Activated CD8-positive, alpha-beta memory T cell treated with anti-CD3 and anti-CD28 coated beads, Interleukin-2, amount 50 U/mL, for 4 hours (primary cell): ENCODE results near the gene PRAME.

Experiments
- DNase-seq: peaks from one replicate; pipeline ENCODE4 v3.0.0-alpha.2; 2020

Gene PRAME

GRCh38 chr22:22579869-22580604, 21.0 kb upstream of the PRAME start:
- no peak for DNase-seq

DNA sequence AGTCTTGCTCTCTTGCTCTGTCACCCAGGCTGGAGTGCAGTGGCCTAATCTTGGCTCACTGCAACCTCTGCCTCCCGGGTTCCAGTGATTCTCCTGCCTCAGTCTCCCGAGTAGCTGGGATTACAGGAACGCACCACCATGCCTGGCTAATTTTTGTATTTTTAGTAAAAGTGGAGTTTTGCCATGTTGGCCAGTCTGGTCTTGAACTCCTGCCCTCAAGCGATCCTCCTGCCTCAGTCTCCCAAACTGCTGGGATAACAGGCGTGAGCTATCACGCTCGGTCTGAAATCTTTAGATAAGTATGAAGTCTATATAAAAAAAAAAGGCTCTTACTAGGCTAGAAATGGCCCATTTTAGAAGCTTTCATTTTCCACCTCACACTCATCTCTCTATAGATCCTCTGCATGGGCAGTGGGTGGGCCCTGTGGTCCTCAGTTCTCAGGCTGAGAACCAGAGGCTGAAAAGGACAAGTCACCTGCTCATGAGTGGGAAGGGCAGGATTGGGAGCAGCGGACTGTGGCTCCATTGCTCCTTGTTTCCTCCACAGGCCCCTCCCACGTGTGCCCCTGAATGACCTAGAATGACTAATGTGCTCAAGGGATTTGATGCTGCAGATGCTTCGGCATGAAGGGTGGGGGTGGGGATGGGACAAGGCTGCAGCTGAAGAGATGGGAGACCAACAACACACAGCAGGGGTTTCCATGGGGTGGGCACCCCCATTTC, 19.8 kb upstream of the PRAME start:
- DNase-seq: no peak

DNA sequence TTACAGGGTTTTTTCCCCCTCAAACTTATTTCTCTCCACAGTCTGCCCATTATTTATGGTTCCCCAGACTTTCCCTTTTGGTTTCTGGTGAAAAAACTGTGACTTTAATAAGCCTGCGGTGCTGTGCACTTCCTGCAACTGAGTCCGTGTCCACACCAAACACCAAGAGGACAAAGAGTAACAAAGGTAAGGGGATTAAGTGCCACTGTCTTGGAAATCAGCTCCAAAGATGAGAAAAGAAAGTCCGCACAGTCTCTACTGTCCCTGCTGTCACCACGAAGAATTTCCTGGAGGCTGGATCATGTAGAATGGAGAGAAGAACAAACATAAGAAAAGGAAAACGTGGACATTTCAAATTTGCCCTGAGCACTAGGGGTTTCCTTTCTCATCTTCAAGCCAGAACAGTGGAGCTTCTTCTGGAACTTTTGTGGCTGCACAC, 17.9 kb upstream of the PRAME start:
- DNase-seq: no peak

DNA sequence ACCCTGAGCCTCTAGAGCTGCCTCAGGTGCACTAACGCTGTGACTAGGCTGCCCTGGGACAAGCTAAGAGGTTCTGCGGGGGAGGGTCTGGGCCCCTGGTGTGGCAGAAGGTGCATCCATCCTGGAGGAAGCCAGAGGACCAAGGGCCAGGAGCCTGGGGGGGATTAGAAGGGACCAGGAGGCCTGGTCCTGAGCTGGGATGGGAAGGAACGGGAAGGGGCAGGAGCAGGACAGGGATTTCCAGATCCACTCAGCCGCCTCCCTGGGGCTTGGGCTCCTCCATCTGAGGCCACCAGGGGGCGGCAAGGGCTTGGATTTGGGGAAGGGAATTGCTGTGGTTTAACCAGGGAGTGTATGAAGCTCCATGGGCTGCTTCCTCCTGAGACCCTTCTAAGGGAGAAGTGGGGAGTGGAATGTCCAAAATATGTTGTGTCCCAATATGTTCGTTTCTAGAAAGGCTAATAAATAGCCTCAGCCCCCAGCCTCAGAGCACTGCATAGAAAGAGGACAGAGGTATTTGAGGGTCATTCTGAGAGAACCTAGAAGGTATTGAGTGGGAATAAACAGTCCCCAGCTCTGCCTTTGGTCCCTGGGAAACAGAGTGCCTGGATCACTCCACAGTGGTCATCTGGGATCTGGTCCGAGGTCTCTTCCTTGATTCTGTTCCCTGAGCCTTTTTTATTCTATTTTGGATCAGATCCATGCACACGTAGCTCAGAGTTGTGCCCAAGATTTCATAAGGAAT, 17.4 kb upstream of the PRAME start:
- DNase-seq: peak; percentile 37

DNA sequence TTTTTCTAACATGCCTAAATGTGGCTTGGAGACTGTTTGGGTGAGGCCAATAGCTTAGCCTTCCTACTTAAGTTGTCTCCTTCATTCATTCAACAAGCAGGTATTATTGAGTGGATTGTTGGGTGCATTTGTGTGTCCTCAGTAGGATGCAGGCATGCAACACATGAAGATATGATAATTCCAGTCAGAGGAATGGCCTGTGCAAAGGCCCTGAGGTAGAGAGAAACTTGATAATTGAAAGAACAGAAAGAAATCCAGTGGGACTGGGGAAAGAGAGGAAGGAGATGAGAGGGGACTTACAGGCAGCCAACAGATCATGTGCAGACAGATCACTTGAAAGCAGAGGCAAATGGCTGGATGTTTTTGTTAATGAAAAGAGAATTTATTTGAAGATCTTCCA, 15.3 kb upstream of the PRAME start:
- DNase-seq: no peak

- no peak for DNase-seq
Measured at GRCh38 chr22:22573047-22573889, 14.2 kb upstream of the PRAME start.

GRCh38 chr22:22571862-22572261, 12.8 kb upstream of the PRAME start:
- DNase-seq: no peak

GRCh38 chr22:22571429-22571828, 12.4 kb upstream of the PRAME start:
- DNase-seq: no peak

- no peak for DNase-seq
Measured at GRCh38 chr22:22569218-22569617, 10.2 kb upstream of the PRAME start.

GRCh38 chr22:22565981-22566380, 6.9 kb upstream of the PRAME start:
- DNase-seq: no peak

- no peak for DNase-seq
Measured at GRCh38 chr22:22558071-22558971, 744 bp downstream of the PRAME start.

DNA sequence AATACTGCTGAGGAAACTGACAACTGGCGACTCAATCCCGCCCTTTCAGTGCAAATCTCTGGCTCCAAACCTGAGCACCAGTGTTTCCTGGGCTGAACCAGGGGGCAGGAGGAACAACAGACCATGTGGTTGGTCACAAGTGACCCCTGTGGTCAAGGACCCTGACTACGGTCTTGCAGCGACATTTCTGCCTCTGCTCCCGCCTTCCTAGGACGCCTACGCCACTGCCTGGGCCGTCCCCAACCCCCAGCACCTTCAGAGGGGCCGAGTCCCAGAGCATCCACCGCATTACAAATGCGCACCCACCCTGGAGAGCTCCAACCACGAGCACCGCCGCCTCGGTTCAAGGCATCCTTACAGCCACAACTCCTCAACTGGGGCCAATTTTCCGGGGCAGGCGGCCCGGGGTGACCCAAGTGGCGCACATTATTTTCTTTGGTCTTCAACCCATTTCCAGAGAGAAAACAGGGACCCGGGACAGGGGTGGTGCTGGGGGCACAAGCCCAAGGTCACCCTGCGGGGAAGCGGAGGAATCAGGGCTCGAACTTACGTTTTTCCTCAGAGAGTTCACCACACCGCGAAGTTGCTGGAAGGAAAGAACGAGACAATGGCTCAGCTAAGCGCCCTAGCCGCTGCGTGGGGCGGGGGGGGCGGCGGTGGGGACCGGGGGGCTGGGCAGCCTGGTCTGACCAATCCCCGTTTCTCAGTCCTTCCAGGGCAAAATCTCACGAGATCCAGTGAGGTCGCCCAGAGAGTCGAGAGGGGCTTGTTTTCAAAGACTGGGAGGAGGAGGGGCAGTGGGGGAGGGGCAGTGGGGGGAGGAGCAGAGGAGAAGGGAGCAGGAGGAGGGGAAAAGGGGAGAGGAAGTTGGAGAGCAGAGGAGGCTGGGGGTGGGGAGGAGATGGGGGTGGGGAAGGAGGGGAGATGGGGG, 1.8 kb downstream of the PRAME start:
- DNase-seq: no peak

- DNase-seq: no peak
Measured at GRCh38 chr22:22556578-22556977, 2.5 kb downstream of the PRAME start.

- DNase-seq: no peak
Measured at GRCh38 chr22:22555596-22555995, 3.5 kb downstream of the PRAME start.

DNA sequence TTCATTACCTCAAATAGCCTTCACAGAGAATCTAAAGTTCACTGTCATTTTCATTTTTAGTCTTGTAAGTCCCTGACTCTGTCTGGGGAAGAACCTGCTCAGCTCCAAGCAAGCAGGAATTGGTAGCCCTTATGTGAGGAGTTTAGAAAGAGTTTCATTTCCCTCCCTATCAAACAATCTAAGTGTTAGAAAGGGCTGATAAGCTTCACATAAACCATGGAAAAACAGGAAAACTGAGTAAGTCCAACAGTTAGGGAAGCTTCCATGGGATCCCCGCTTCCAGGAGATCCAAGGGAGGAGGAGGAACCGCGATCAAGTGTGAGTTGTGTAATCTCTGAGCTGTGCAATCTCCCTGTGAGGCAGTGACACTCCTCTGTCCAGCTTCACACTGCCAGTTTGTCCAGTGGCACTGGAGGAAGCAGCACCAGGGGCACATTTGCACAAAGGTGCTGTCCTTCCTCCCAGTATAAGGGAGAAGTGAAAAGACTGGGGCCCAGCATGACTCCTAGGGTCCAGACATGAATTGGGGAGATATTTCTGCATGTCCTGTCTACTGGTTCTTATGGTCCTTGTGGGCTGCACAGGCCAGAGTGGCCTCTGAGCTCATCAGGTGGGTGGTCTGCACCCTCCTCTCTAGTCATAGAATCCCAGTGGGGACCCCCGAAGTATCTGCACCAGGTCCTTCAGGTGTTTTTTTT, 4.3 kb downstream of the PRAME start:
- no peak for DNase-seq

GRCh38 chr22:22553735-22554586, 5.1 kb downstream of the PRAME start:
- DNase-seq: no peak

DNA sequence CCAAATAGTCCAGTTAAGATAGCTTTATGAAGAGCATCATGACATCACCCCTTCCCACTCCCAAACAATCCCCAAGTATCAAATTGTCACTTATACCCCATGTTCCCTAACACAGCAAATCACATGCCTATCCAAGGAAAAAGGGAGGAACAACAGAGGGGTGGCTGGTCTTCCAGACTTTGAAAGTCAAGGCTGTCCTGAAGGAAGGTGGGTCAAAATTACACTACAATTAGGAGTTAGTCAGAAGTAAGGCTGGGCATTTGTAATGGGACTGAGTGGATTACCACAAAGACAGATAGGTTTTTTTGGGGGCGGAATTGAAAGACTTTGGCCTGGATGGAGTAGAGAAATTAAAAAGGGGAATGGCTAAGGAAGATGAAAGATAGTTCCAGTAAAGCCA, 5.9 kb downstream of the PRAME start:
- no peak for DNase-seq

DNA sequence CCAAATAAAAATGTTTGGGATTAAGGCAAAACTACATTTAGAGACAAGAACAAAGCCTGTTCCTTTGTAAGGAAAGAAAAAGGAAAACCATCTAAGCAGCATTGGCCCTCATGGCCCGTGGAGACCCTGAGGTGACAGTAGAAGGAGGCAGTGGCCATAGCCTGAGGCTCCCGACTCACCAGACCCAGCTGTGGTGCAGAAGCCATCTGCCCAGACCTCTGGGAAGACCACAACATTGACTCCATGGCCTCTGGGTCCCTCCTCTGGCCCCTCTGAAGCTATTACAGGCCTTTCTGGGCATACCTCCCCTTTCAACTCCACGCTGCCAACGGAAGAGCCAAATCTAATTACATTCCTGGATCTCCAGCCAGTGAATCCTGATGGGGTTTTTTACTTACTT, 6.4 kb downstream of the PRAME start:
- DNase-seq: no peak
